Measurements from ENCODE around the gene GNPNAT1.
"Not testable (repeated sequence)": the region's sequence is repeated elsewhere in the genome, so short reads cannot be mapped to it uniquely, and the experiment has no call there.

Gene GNPNAT1

DNA sequence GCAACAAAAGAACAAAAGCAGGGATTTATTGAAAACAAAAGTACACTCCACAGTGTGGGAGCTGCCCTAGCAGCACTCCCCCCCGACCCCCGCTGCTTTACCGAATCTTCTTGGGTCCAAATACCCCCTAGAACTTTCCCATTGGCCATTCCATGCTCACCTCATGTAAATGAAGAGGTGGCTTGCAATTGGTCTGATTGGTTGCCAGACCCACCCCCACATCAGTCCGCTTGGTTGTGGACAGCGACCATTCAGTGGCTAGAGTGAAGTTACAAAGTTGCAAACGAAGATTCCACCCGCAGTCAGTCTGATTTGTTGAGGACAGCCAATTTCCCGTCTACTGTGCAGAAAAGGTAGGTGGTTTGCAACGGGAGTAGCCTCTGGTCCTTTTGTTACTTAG is 57.6 kb downstream of the GNPNAT1 start:
- no peak for DNase-seq (ENCODE audit: low read depth)
- H3K4me3 ChIP-seq (ENCODE audit: control insufficient read depth, low read depth, low read length), result no peak overlapping the region
- TF ChIP-seq, protein P1, sequence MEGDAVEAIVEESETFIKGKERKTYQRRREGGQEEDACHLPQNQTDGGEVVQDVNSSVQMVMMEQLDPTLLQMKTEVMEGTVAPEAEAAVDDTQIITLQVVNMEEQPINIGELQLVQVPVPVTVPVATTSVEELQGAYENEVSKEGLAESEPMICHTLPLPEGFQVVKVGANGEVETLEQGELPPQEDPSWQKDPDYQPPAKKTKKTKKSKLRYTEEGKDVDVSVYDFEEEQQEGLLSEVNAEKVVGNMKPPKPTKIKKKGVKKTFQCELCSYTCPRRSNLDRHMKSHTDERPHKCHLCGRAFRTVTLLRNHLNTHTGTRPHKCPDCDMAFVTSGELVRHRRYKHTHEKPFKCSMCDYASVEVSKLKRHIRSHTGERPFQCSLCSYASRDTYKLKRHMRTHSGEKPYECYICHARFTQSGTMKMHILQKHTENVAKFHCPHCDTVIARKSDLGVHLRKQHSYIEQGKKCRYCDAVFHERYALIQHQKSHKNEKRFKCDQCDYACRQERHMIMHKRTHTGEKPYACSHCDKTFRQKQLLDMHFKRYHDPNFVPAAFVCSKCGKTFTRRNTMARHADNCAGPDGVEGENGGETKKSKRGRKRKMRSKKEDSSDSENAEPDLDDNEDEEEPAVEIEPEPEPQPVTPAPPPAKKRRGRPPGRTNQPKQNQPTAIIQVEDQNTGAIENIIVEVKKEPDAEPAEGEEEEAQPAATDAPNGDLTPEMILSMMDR (conservative IDR thresholded peaks at IDR 0.05; ENCODE audit: control insufficient read depth, insufficient read depth, low read depth, low read length), result no peak

DNA sequence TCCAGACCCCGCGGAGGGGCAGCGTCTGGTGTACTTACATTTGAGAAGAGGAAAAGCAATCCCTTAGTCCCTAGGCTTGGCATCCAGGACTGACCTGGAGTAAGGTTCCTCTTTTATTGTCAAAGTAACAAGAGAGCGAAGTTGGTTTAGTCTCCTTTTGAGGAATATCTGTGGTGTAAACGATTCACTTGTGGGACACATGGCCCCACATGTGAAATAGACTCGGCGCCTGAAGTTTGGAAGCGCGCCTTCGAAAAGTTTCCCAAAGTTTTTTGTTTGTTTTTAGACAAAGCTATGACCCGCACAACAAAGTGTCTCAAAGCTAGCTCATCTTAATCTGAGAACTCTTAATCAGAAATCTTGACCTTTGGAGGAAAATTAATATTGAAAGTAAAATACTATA is 60.7 kb downstream of the GNPNAT1 start:
- TF ChIP-seq, protein P1 (conservative IDR thresholded peaks at IDR 0.05; ENCODE audit: control insufficient read depth, insufficient read depth, low read depth, low read length), result no peak
- peak overlapping the region; percentile 93 for H3K4me3 ChIP-seq (ENCODE audit: control insufficient read depth, low read depth, low read length)
- DNase-seq (ENCODE audit: low read depth), result peak; percentile 23

DNA sequence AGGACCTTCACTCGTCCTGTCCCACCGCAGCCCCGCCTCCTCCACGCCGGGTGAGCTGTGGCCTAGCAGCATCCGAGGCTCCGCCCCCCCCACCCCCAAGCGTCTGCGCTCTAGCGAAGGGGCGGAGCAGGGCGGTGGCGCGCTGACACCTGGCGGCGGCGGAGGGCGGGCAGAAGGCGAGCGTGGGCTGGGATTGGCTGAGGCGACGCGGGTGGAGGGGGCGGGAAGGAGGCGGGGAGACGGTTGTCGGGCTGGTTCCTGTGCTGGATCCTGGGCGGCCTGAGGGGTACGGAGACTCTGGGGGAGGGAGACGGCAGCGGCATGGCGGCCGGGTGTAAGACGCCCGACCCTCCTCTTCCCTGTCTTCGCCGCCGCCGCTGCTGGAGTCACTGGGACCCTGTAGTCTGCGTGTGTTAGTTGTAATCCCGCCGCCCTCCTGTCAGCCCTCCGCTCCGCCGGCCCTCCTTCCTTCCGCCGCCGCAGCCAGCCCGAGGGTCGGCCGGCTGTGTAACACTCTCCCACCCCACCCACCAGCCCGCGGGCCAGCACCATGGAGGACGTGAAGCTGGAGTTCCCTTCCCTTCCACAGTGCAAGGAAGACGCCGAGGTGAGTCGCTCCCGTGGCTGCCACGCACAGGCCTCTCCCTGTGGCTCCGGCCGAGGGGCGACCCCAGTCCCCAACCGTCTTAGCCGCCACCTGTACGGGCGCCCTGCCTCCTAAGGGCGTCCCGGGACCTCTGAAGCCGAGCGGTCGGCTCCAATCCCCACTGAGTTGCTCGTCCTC is 61.3 kb downstream of the GNPNAT1 start, which contains the start of gene STYX:
STYX (plus strand) TSS at position 242 of the 784 bp plus-strand sequence; CDS start at position 551, 309 bp downstream.
- DNase-seq (ENCODE audit: low read depth), result peak; percentile 96
- TF ChIP-seq, protein P1 (conservative IDR thresholded peaks at IDR 0.05; ENCODE audit: control insufficient read depth, insufficient read depth, low read depth, low read length), result no peak
- H3K4me3 ChIP-seq (ENCODE audit: control insufficient read depth, low read depth, low read length), result peak within 1 kb of the TSS; percentile 93

DNA sequence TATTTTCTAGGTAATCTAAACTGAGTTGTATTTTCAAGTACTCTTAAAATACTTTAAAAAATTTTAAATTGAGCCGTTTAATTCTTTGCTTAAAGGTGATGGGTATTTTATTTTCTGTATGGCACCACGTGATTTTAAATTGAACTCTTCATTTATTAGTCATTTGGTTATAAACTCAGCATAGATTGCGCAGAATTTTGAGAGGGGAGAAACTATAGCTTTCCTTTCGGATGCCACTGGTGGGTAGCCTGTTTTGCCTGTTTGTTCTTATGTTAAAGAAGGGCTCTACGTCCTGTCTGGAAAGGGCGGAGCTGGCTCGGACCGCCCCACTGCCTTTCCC is 61.9 kb downstream of the GNPNAT1 start:
- TF ChIP-seq, protein P1 (conservative IDR thresholded peaks at IDR 0.05; ENCODE audit: control insufficient read depth, insufficient read depth, low read depth, low read length), result no peak
- H3K4me3 ChIP-seq (ENCODE audit: control insufficient read depth, low read depth, low read length), result peak overlapping the region; percentile 18
- no peak for DNase-seq (ENCODE audit: low read depth)

DNA sequence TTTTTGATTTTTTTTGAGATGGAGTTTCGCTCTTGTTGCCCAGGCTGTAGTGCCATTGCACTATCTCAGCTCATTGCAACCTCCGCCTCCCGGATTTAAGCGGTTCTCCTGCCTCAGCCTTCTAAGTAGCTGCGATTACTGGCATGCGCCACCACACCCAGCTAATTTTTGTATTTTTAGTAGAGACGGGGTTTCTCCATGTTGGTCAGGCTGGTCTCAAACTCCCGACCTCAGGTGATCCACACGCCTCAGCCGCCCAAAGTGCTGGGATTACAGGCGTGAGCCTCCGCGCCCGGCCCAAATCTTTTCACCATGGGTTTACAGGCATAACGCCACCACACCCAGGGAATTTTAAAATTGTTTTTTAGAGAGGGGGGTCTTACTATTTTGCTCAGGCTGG is 62.4 kb downstream of the GNPNAT1 start:
- not testable (repeated sequence) for DNase-seq (ENCODE audit: low read depth); H3K4me3 ChIP-seq (ENCODE audit: control insufficient read depth, low read depth, low read length)

DNA sequence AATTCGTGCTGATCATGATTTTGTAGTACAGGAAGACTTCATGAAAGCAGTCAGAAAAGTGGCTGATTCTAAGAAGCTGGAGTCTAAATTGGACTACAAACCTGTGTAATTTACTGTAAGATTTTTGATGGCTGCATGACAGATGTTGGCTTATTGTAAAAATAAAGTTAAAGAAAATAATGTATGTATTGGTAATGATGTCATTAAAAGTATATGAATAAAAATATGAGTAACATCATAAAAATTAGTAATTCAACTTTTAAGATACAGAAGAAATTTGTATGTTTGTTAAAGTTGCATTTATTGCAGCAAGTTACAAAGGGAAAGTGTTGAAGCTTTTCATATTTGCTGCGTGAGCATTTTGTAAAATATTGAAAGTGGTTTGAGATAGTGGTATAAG is 63.9 kb downstream of the GNPNAT1 start:
- not testable (repeated sequence) for H3K4me3 ChIP-seq (ENCODE audit: control insufficient read depth, low read depth, low read length); DNase-seq (ENCODE audit: low read depth)

All from fibroblast of mammary gland (primary cell).